HUDEP-2 (cell line): Measurements from ENCODE around the gene PPFIA4.

Source experiments
- DNase-seq, 76 experiments: peaks; one replicate each; lab custom pipeline; 2025; ENCODE audit not compliant: unreplicated experiment in 76 of 76; lab: John Stamatoyannopoulos, UW

PPFIA4 gene

DNA sequence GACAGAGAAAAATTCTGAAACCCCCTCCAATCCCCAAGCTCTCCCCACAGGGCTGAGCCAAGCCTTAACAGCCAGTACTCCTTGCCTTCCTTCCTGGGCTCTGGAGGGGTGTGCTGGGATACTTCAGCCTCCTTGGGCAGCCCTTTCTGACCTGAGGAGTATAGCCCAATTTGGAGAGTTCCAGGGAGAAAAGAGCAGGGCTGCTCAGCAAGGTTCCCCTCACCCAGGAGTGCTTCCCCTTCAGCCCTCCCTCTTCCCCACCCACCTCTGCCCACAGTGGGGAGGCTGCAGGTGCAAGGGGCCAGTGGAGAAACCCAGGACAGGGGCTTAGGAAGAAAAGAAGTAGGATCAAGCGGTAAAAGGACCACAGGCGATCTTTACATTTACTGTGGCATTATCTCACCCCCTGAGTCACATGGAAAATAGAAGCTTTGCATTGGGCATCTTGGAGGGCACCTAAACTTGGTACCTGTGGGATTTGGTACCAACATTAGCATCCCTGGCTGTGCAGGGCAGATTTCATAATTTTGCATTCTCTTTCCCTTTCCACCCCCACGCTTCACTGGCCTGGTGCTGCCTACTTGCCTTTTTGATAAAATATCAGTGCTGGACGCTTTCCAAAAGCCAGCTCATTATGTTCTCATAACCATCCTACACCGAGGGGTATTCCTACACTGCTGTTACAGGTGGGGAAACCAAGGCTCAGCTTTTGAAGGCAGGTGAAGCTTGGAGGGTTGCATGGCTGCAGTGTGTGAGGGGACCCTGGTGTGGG, 98.4 kb downstream of the PPFIA4 start:
- DNase-seq: peak in 7 of 76 experiments; percentile 3 to 37 (median 10)

DNA sequence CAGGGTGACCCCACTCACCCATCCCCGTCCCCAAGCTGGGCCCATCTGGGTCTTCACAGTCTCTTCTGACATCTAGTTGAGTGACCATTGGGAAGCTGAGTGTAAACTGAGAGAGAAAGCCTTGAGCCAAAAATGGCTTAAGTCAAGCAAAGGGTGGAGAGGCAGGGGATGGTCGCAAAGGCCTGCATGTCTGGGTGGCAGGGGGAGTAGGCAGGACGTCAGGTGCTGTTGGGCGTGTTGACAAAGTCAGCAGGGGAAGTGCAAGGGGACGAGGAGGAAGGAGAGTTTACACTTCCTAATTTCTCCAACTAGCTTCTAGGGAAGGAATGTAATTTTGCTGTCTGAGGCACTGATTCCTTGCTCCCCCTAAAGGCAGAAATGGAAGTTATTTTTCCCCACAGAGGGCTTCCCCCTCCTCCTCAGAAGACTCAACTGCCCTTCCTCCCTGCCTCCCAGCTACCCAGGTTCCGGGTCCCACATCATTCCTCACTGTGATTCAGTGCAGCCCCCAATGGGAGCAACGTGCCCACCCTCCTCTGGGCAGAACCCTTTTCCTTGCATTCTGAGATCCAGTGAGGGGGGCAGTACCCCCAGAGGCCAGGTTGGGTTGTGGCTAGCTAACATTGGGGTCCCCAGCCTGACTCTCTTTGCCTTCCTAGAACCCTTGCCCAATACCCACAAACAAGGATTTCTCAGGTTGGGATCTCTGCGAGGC, 100.0 kb downstream of the PPFIA4 start:
- no peak for DNase-seq

DNA sequence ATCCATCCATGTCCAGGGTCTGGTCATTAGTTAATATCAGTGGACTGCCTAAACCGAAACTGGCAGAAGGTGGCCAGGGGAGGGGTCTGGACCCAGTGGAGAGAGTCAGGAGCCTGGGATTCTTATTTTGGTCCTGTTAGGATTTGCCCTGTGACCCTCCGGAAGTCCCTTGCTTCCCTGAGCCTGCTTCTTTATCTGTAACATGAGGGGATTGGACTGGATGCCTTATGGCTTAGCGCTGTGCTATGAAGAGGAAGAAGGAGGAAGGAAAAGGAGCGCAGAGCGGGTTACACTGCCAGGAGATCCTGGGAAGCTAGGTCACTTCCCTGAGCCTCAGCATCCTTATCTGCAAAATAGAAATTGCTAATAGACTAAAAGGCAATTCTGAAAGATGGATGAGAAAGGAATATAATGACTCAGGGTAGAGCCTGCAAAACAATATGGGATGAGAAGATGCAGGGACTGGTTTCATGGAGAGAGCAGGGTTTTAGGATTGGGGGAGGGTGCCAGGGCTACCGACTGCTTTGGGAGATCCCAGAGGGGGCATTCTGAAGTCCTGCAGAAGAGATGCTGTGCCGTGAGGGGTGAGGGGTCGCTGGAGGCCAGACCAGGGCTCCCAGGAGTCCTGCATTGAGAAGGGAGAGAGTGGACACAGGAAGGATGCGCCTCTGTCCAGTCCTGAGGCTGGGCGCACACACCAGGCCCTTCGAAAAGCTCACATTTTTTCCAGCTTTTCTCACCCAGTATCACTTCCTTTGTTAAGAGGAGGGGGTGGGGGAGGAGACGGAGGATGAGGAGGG, 100.8 kb downstream of the PPFIA4 start:
- DNase-seq: no peak

DNA sequence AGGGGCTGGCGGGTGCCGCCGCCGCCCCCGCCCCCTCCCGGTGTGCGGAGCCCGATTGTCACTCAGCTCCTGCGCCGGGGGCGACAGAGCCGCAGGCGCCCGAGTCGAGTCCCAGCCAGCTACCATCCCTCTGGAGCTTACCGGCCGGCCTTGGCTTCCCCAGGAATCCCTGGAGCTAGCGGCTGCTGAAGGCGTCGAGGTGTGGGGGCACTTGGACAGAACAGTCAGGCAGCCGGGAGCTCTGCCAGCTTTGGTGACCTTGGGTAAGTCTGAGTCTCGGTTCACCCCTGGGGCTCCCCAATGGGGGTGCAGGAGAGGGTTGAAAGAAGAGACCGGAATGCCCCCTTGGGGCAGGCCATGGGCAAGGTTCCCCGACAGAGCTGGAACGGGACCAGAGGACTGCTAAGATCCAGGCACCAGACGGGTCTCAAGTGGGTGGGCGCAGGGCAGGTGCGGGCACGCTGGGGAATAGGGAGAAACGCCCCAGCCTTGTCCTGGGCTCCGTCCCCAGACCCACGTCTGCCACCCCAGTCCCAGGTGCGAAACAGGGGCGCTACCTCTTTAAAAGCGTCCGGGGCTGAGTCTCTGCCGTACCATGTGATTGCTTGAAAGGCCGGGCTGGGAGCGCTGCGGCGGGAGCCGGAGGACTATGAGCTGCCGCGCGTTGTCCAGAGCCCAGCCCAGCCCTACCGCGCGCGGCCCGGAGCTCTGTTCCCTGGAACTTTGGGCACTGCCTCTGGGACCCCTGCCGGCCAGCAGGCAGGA, 101.6 kb downstream of the PPFIA4 start, which contains the start of gene ADORA1:
ADORA1 (plus strand) TSS at position 61 of the 765 bp plus-strand sequence. CDS start 1,116 bp downstream, outside the sequence.
- DNase-seq: no peak

DNA sequence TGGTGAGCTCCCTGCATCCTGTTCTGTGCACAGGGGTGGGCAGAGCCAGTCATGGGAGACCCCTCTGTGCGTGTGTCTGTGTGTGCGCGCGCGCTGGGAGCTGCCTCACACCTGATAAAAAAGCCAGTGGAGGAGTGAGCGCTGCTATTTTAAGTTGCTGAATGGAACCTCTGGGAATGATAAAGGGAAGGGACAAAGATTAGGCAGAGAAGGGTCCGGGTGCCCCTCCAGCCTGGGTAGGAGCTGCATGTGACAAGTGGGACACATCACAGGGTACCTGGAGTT, 102.1 kb downstream of the PPFIA4 start:
- DNase-seq: no peak
